ENCODE data around the gene PRAMEF6. TPM values are rescaled to one million over a fixed set of nuclear protein-coding genes. Genes with fewer than 3 reads are reported as not detected.
"Not testable (repeated sequence)": the region's sequence is repeated elsewhere in the genome, so short reads cannot be mapped to it uniquely, and the experiment has no call there.

The PRAMEF6 gene
- total RNA-seq (2011; cell fraction: chromatin; rRNA removed; ENCODE audit: low replicate concordance): not detected in 2 replicates
- not detected in 2 replicates for total RNA-seq (2011; cell fraction: nucleolus; rRNA removed)
- total RNA-seq (2011; cell fraction: nucleoplasm; rRNA removed): not detected in 2 replicates
- not detected in 2 replicates for total RNA-seq (2014; rRNA removed)
- total RNA-seq (2014; rRNA removed; fragmentation: Illumina TruSeq; extraction: Trizol): not detected in 2 replicates
- total RNA-seq (2015; rRNA removed; fragmentation: Illumina TruSeq; extraction: Trizol): not detected in 2 replicates
- total RNA-seq (2021): not detected in 2 replicates
- polyA plus RNA-seq (2011; rRNA removed): not detected in 2 replicates
- not detected in 2 replicates for polyA plus RNA-seq (2011; cell fraction: cytosol; rRNA removed)
- polyA plus RNA-seq (2011; cell fraction: nucleus; rRNA removed): not detected in 2 replicates
- polyA plus RNA-seq (2012): not detected in 2 replicates
- not detected in 2 replicates for polyA plus RNA-seq (2014; fragmentation: Illumina TruSeq; extraction: Trizol)
- not detected for polyA plus RNA-seq (2014; fragmentation: Nextera tagmentation; extraction: Ambion mirVana)
- not detected in 2 replicates for polyA plus RNA-seq (2014; rRNA removed)
- not detected in 2 replicates for polyA minus RNA-seq (2011; rRNA and poly(A)+ RNA removed)
- polyA minus RNA-seq (2011; cell fraction: cytosol; rRNA and poly(A)+ RNA removed): not detected in 2 replicates
- polyA minus RNA-seq (2011; cell fraction: nucleus; rRNA and poly(A)+ RNA removed): not detected in 2 replicates
- Bru-seq, nascent RNA: not detected
- BruChase-seq, experiment 1, labeled RNA remaining after a 2-hour chase: not detected
- not detected for BruChase-seq, experiment 2, labeled RNA remaining after a 6-hour chase
- long read RNA-seq, experiment 1: 0 reads
- long read RNA-seq, experiment 2: 0 reads
- long read RNA-seq, experiment 3: 0 reads

- H3K4me1 ChIP-seq (replicated peaks in 1 of 2; ENCODE audit: control insufficient read depth in 2 of 2, insufficient read depth in 2 of 2, low read length in 2 of 2); H3K4me2 ChIP-seq (ENCODE audit: insufficient read depth, low read length); H3K9ac ChIP-seq (ENCODE audit: insufficient read depth in 1 of 2, low read depth in 2 of 2, low read length in 2 of 2); H3K27ac ChIP-seq (ENCODE audit: extremely low read depth, low read depth, low read length); H3K9me3 ChIP-seq (replicated peaks; ENCODE audit: control insufficient read depth, insufficient read depth, low read depth, low read length); H3K36me3 ChIP-seq (ENCODE audit: control insufficient read depth, insufficient read depth, low read length); in situ Hi-C loops (cut with MboI); CTCF ChIA-PET (ENCODE audit: low intra/inter-chr PET ratio); H3K79me2 ChIP-seq (ENCODE audit: control insufficient read depth, insufficient read depth, low read length); ATAC-seq; FAIRE-seq; H4K20me1 ChIP-seq (replicated peaks; ENCODE audit: control insufficient read depth, insufficient read depth, low read length); H3K4me3 ChIP-seq; POLR2A ChIA-PET; BruUV-seq (replicated peaks); H3K27me3 ChIP-seq (ENCODE audit: control insufficient read depth in 2 of 2, insufficient read depth in 2 of 2, low read length in 2 of 2); intact Hi-C loops (cut with micrococcal nuclease); DNase-seq (ENCODE audit: extremely low read depth in 1 of 4, low spot score in 3 of 4); H3K9me1 ChIP-seq (ENCODE audit: control insufficient read depth, insufficient read depth, low read length); H2AFZ ChIP-seq (ENCODE audit: low read depth, low read length): not testable (repeated sequence)
- 0% methylated on average over 1 of the region's 4 CpGs for WGBS (ENCODE audit: insufficient coverage, low coverage, missing lambda C conversion rate)
These were observed at the start of gene PRAMEF6 for GRCh38 chr1:12947480-12947879. TSS of gene PRAMEF6 (minus strand) at chr1:12947580. CDS start at chr1:12942518, 5,062 bp downstream.

- DNase-seq (ENCODE audit: extremely low read depth in 1 of 4, low spot score in 3 of 4); POLR2A ChIA-PET: not testable (repeated sequence)
These were observed 23.0 kb downstream of the PRAMEF6 start for GRCh38 chr1:12924368-12924767.

GRCh38 chr1:12921749-12922148 lies 25.6 kb downstream of the PRAMEF6 start:
- H3K9me1 ChIP-seq (ENCODE audit: control insufficient read depth, insufficient read depth, low read length): not testable (repeated sequence)

More at GRCh38 chr1:12924368-12924767, 23.0 kb downstream of the PRAMEF6 start:
- H2AFZ ChIP-seq (ENCODE audit: low read depth, low read length); in situ Hi-C loops (cut with MboI); H3K4me3 ChIP-seq; H3K4me1 ChIP-seq (replicated peaks in 1 of 2; ENCODE audit: control insufficient read depth in 2 of 2, insufficient read depth in 2 of 2, low read length in 2 of 2); H4K20me1 ChIP-seq (replicated peaks; ENCODE audit: control insufficient read depth, insufficient read depth, low read length); H3K4me2 ChIP-seq (ENCODE audit: insufficient read depth, low read length); H3K27ac ChIP-seq (ENCODE audit: extremely low read depth, low read depth, low read length); H3K79me2 ChIP-seq (ENCODE audit: control insufficient read depth, insufficient read depth, low read length); BruUV-seq (replicated peaks); H3K9me3 ChIP-seq (replicated peaks; ENCODE audit: control insufficient read depth, insufficient read depth, low read depth, low read length); H3K36me3 ChIP-seq (ENCODE audit: control insufficient read depth, insufficient read depth, low read length); CTCF ChIA-PET (ENCODE audit: low intra/inter-chr PET ratio); H3K9ac ChIP-seq (ENCODE audit: insufficient read depth in 1 of 2, low read depth in 2 of 2, low read length in 2 of 2); H3K9me1 ChIP-seq (ENCODE audit: control insufficient read depth, insufficient read depth, low read length); intact Hi-C loops (cut with micrococcal nuclease); H3K27me3 ChIP-seq (ENCODE audit: control insufficient read depth in 2 of 2, insufficient read depth in 2 of 2, low read length in 2 of 2): not testable (repeated sequence)
- no CpG with 5 or more reads among the region's 5 CpGs for WGBS (ENCODE audit: insufficient coverage, low coverage, missing lambda C conversion rate)
- peak; percentile 78 for ATAC-seq
- FAIRE-seq: peak; percentile 77

More at GRCh38 chr1:12921749-12922148, 25.6 kb downstream of the PRAMEF6 start:
- BruUV-seq (replicated peaks); H4K20me1 ChIP-seq (replicated peaks; ENCODE audit: control insufficient read depth, insufficient read depth, low read length); H3K36me3 ChIP-seq (ENCODE audit: control insufficient read depth, insufficient read depth, low read length); H3K4me1 ChIP-seq (replicated peaks in 1 of 2; ENCODE audit: control insufficient read depth in 2 of 2, insufficient read depth in 2 of 2, low read length in 2 of 2); H3K9ac ChIP-seq (ENCODE audit: insufficient read depth in 1 of 2, low read depth in 2 of 2, low read length in 2 of 2); H3K79me2 ChIP-seq (ENCODE audit: control insufficient read depth, insufficient read depth, low read length); H2AFZ ChIP-seq (ENCODE audit: low read depth, low read length); H3K27ac ChIP-seq (ENCODE audit: extremely low read depth, low read depth, low read length); H3K4me3 ChIP-seq; FAIRE-seq; H3K4me2 ChIP-seq (ENCODE audit: insufficient read depth, low read length); POLR2A ChIA-PET; in situ Hi-C loops (cut with MboI); H3K9me3 ChIP-seq (replicated peaks; ENCODE audit: control insufficient read depth, insufficient read depth, low read depth, low read length); CTCF ChIA-PET (ENCODE audit: low intra/inter-chr PET ratio); DNase-seq (ENCODE audit: extremely low read depth in 1 of 4, low spot score in 3 of 4); intact Hi-C loops (cut with micrococcal nuclease); H3K27me3 ChIP-seq (ENCODE audit: control insufficient read depth in 2 of 2, insufficient read depth in 2 of 2, low read length in 2 of 2); ATAC-seq: not testable (repeated sequence)
- WGBS (ENCODE audit: insufficient coverage, low coverage, missing lambda C conversion rate): 0% methylated on average over 2 of the region's 2 CpGs

Data from K562 (cell line).